K562 (cell line): ENCODE measurements around the gene MYCL. TPM values are rescaled to one million over a fixed set of nuclear protein-coding genes. Genes with fewer than 3 reads are reported as not detected.

Source experiments
- ATAC-seq: fragments of 200-7000 bp; cut with Tn5 transposase; 3 replicates; pipeline ENCODE4 v1.9.1; 2020; ENCODE audit warnings: moderate library complexity
- BruUV-seq: library from RNA; stranded (reverse); fragments of 400-500 nt; replicated peaks from 2 replicates; lab custom pipeline; 2021; lab: Mats Ljungman, UMichigan
- CTCF ChIA-PET: fragments of 300-600 bp; formaldehyde crosslinking; extraction: SDS; loops from one replicate; lab custom pipeline; 2021; ENCODE audit warnings: low intra/inter-chr PET ratio; lab: Yijun Ruan, JAX
- POLR2A ChIA-PET: fragments of 300-600, 350-650 bp; sonication (Branson Sonifier 250); formaldehyde crosslinking; extraction: SDS; loops from one replicate; lab custom pipeline; 2021; ENCODE audit warnings: antibody characterized with exemption, inconsistent platforms; lab: Yijun Ruan, JAX
- DNase-seq, 4 experiments: peaks; one replicate each; pipeline versions ENCODE4 v3.0.0 to v3.0.0-alpha.2; 2011 to 2018; ENCODE audit warnings: low spot score in 3 of 4, mixed read lengths in 3 of 4; ENCODE audit errors: extremely low read depth in 1 of 4
- FAIRE-seq: peaks from 2 replicates; lab custom pipeline; 2011; peaks lifted over from hg19 to GRCh38; lab: Jason Lieb, UNC
- H2AFZ ChIP-seq: 2 replicates; pipeline ENCODE4 v1.6.0; 2011; ENCODE audit warnings: low read depth, low read length, control low read depth, inconsistent platforms
- H3K27ac ChIP-seq: fragments of 200-600 bp; 3 replicates; pipeline ENCODE4 v1.8.0; 2011; ENCODE audit warnings: low read depth, mild to moderate bottlenecking, control low read depth, inconsistent platforms, low read length, moderate library complexity, mixed read lengths; ENCODE audit errors: extremely low read depth
- H3K27me3 ChIP-seq, 2 experiments: fragments of 300-600 bp in 1 of 2; 2 replicates in 1 of 2; 3 replicates in 1 of 2; pipeline versions ENCODE4 v1.6.0 to v1.8.0; 2011; ENCODE audit warnings: inconsistent platforms in 2 of 2, low read length in 2 of 2, mild to moderate bottlenecking in 1 of 2, mixed read lengths in 1 of 2, moderate library complexity in 1 of 2; ENCODE audit not compliant: control insufficient read depth in 2 of 2, insufficient read depth in 2 of 2
- H3K36me3 ChIP-seq: fragments of 300-600 bp; 3 replicates; pipeline ENCODE4 v1.8.0; 2011; ENCODE audit warnings: mild to moderate bottlenecking, low read length, inconsistent platforms; ENCODE audit not compliant: control insufficient read depth, insufficient read depth
- H3K4me1 ChIP-seq, 2 experiments: fragments of 200-600 bp in 1 of 2; replicated peaks in 1 of 2; 2 replicates in 1 of 2; 3 replicates in 1 of 2; pipeline versions ENCODE4 v1.5.1 to v1.8.0; 2011; ENCODE audit warnings: inconsistent platforms in 2 of 2, low read length in 2 of 2, mild to moderate bottlenecking in 1 of 2, mixed read lengths in 1 of 2, moderate library complexity in 1 of 2; ENCODE audit not compliant: control insufficient read depth in 2 of 2, insufficient read depth in 2 of 2
- H3K4me2 ChIP-seq: 2 replicates; pipeline ENCODE4 v1.6.1; 2011; ENCODE audit warnings: low read length, control low read depth, inconsistent platforms, mixed read lengths; ENCODE audit not compliant: insufficient read depth
- H3K4me3 ChIP-seq: fragments of 200-600 bp; sonication (generic), shearing (Covaris generic); 2 replicates; pipeline ENCODE4 v1.5.1; 2016; ENCODE audit warnings: control low read depth, inconsistent platforms
- H3K79me2 ChIP-seq: fragments of 200-600 bp; 3 replicates; pipeline ENCODE4 v1.8.0; 2011; ENCODE audit warnings: low read length, inconsistent platforms; ENCODE audit not compliant: control insufficient read depth, insufficient read depth
- H3K9ac ChIP-seq, 2 experiments: 2 replicates each; pipeline versions ENCODE4 v1.6.0 to v1.6.1; 2011; ENCODE audit warnings: low read depth in 2 of 2, low read length in 2 of 2, control low read depth in 1 of 2, inconsistent platforms in 1 of 2, mild to moderate bottlenecking in 1 of 2, mixed read lengths in 1 of 2; ENCODE audit not compliant: insufficient read depth in 1 of 2
- H3K9me1 ChIP-seq: one replicate; pipeline ENCODE4 v1.6.0; 2011; ENCODE audit warnings: inconsistent platforms, mild to moderate bottlenecking, low read length, moderate library complexity; ENCODE audit not compliant: control insufficient read depth, insufficient read depth
- H3K9me3 ChIP-seq: replicated peaks from 2 replicates; pipeline ENCODE4 v1.5.1; 2011; ENCODE audit warnings: low read depth, low read length, inconsistent platforms; ENCODE audit not compliant: control insufficient read depth, insufficient read depth
- H4K20me1 ChIP-seq: replicated peaks from 2 replicates; pipeline ENCODE4 v1.6.1; 2011; ENCODE audit warnings: low read length, inconsistent platforms, mixed read lengths; ENCODE audit not compliant: control insufficient read depth, insufficient read depth
- CHD4 ChIP-seq: fragments of 200-600 bp; sonication (generic); IDR thresholded peaks from 3 replicates; pipeline ENCODE4 v1.6.1; 2012; ENCODE audit warnings: low read depth, mild to moderate bottlenecking, mixed read lengths, low read length, inconsistent platforms; ENCODE audit not compliant: insufficient read depth, insufficient replicate concordance, poor library complexity, severe bottlenecking
- HNRNPL ChIP-seq: fragments of 200-400 bp; formaldehyde crosslinking; IDR thresholded peaks from 2 replicates; pipeline ENCODE4 v1.6.1; 2017; ENCODE audit warnings: low read depth, mild to moderate bottlenecking, low read length
- JUNB ChIP-seq: fragments of 450-650 bp; formaldehyde crosslinking; conservative IDR thresholded peaks from 2 replicates; pipeline ENCODE4 v1.4.0; 2020; ENCODE audit warnings: mild to moderate bottlenecking
- SPI1 ChIP-seq: IDR thresholded peaks from 2 replicates; pipeline ENCODE4 v1.6.1; 2011; ENCODE audit warnings: low read depth, low read length, control low read depth, borderline replicate concordance
- ZBTB7A ChIP-seq: IDR thresholded peaks from 2 replicates; pipeline ENCODE4 v1.6.1; 2011; ENCODE audit warnings: low read depth, mild to moderate bottlenecking, low read length, moderate library complexity, borderline replicate concordance; ENCODE audit not compliant: control insufficient read depth
- ZNF197 ChIP-seq: fragments of 200-800 bp; sonication (Bioruptor generic); IDR thresholded peaks from 2 replicates; pipeline ENCODE4 v1.6.1; 2016; ENCODE audit warnings: low read depth, missing genetic modification characterization, missing compliant biosample characterization
- ZNF239 ChIP-seq: fragments of 250-450 bp; sonication (Bioruptor Pico); IDR thresholded peaks from 2 replicates; pipeline ENCODE4 v1.4.0; 2020; ENCODE audit warnings: mild to moderate bottlenecking
- WGBS: fragments of 100-300 bp; shearing (Covaris generic); methylation state at CpG from one replicate; pipeline ENCODE4 v1.1.6; 2016; ENCODE audit warnings: low coverage, mixed read lengths; ENCODE audit not compliant: insufficient coverage; ENCODE audit errors: missing lambda C conversion rate; 5-methylcytosine and 5-hydroxymethylcytosine counted together
- in situ Hi-C: fragments of 300-500 bp; cut with MboI; formaldehyde crosslinking; loops from 4 replicates; pipeline ENCODE4 v1.15.0; 2018; ENCODE audit warnings: inconsistent platforms, mixed read lengths
- intact Hi-C: fragments of 100-400 bp; cut with micrococcal nuclease; formaldehyde crosslinking; loops from 2 replicates; pipeline ENCODE4 v1.14.2; 2022
- polyA plus RNA-seq, 8 experiments: library from polyadenylated mRNA; depleted of rRNA in 4 of 8; stranded (reverse) in 5 of 8; unstranded in 3 of 8; fragments of >200 nt; fragmentation: Nextera tagmentation in 2 of 8; fragmentation: Illumina TruSeq in 1 of 8; extraction: Ambion mirVana in 2 of 8; extraction: Trizol in 1 of 8; gene quantifications; 2 replicates each; pipeline versions ENCODE4 v1.2.1 to v1.2.3, GENCODE V29; 2011 to 2014; ENCODE audit warnings: inconsistent platforms in 1 of 8, missing spikeins in 1 of 8
- total RNA-seq, 7 experiments: library from RNA; depleted of rRNA in 6 of 7; stranded (reverse); fragments of >200 nt in 6 of 7; fragmentation: Illumina TruSeq in 2 of 7; extraction: Trizol in 2 of 7; gene quantifications; 2 replicates each; pipeline versions ENCODE4 v1.2.1 to v1.2.3, GENCODE V29; 2011 to 2021; ENCODE audit warnings: low replicate concordance in 1 of 7
- TF ChIP-seq, protein P1 (sequence below): sonication (generic); formaldehyde crosslinking; IDR thresholded peaks from 2 replicates; pipeline ENCODE4 v1.8.0; 2022; ENCODE audit warnings: mild to moderate bottlenecking, missing genetic modification reagents
- TF ChIP-seq, protein P2 (sequence below): fragments of 450-650 bp; formaldehyde crosslinking; IDR thresholded peaks from 2 replicates; pipeline ENCODE4 v1.4.0; 2020; ENCODE audit warnings: mild to moderate bottlenecking, moderate library complexity
- TF ChIP-seq, protein P3 (sequence below): sonication (generic); formaldehyde crosslinking; IDR thresholded peaks from 2 replicates; pipeline ENCODE4 v1.8.0; 2022; ENCODE audit warnings: mild to moderate bottlenecking, low read depth, missing genetic modification reagents

The MYCL gene
- total and polyA plus RNA-seq, 9 of the 15 experiments (the other 6 are each of a cell fraction or from before 2014, with no cell fraction given), result 3.5 to 22.0 (median 12.8) TPM

DNA sequence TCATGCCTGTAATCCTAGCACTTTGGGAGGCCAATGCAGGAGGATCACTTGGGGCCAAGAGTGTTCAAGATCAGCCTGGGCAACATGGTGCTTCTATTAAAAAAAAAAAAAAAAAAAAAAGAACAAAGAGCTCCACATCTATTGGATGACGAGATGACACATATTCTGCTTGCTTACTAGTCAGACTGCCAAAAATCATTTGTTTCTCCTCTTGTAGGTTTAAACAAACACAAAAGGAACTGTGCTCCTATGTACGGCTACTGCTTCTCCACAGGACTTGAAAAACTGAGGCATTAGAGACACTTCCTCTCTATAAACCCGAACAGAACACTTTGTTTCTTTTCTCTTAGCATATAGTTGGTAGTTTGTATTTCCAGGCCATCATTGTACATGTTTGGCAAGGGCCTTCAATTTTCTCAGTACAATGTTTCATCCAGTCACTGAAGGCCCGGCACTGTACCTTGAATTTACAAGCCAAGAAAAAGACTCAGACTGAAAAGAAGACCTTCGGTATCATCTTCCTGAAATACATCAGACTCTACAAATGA, 24.4 kb downstream of the MYCL start:
- Histone ChIP-seq H3K9me1 (no peaks in the 10 kb centered on the region), H3K4me2 (no peak overlapping the region), H3K79me2 (peaks cover 99% of the 10 kb centered on the region), H3K9me3 (no peaks in the 10 kb centered on the region), H2AFZ (no peak overlapping the region), H3K27me3 (no peaks in the 10 kb centered on the region), H3K9ac (no peak overlapping the region), H3K36me3 (peaks cover 78% of the 10 kb centered on the region), H3K4me1 (peaks cover 10 to 20% of the 10 kb centered on the region in 2 experiments; a peak in 4 of 5 replicates), H3K4me3 (no peak overlapping the region), H3K27ac (peak overlapping the region; percentile 2; the same call in 1 of the 3 replicates), H4K20me1 (peaks cover 8% of the 10 kb centered on the region; the same call in 1 of the 2 replicates)
- DNase-seq (no peak), FAIRE-seq (no peak), ATAC-seq (no peak)
- ChIA-PET POLR2A (interaction anchor here (0.5 to 0.7 kb wide), 2 partner anchors 8 to 314 kb away, joined by 3 read pairs; no protein-coding TSS in a partner anchor), CTCF (no interaction called here)
- no peak for TF ChIP-seq ZBTB7A
- TF ChIP-seq SPI1, result peak; percentile 30; the same call in 1 of the 2 replicates
- in situ Hi-C loops, result no loop called here
- intact Hi-C loops, result no loop called here
- no TSS peak for BruUV-seq
- 70% methylated on average over 5 of the region's 5 CpGs for WGBS

DNA sequence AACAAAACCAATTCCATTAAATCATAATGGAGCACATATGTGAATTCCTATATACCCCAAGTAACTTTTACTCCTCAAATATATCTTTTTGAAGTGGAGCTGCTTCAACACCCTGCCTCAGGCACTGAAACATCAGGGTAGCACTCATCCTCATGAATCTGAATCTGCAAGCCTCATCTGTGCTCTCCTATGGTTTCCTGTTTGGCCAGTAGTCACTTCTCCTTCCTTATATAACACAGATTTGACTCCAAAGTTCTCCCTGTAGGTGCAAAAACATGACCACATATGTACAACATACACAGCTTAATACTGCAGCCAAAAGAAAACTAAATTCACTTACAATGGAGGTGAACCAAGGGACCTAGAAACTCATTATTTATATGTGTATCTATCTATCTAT, 25.6 kb downstream of the MYCL start:
- intact Hi-C loops (no loop called here), in situ Hi-C loops (no loop called here)
- H3K79me2 ChIP-seq, result peaks cover 99% of the 10 kb centered on the region
- POLR2A ChIA-PET, result interaction anchor here (0.7 kb wide), 1 partner anchor 275 kb away, joined by 3 read pairs; no protein-coding TSS in a partner anchor
- DNase-seq, result no peak
- no TSS peak for BruUV-seq
- H3K9me3 ChIP-seq, result no peaks in the 10 kb centered on the region
- peaks cover 8% of the 10 kb centered on the region; the same call in 1 of the 2 replicates for H4K20me1 ChIP-seq
- ATAC-seq, result no peak
- no peak overlapping the region for H3K9ac ChIP-seq
- TF ChIP-seq ZNF197 (CRISPR knock-in tag) (no peak), HNRNPL (no peak), JUNB (no peak), ZNF239 (CRISPR knock-in tag) (no peak), CHD4 (no peak)
- TF ChIP-seq, protein P1, sequence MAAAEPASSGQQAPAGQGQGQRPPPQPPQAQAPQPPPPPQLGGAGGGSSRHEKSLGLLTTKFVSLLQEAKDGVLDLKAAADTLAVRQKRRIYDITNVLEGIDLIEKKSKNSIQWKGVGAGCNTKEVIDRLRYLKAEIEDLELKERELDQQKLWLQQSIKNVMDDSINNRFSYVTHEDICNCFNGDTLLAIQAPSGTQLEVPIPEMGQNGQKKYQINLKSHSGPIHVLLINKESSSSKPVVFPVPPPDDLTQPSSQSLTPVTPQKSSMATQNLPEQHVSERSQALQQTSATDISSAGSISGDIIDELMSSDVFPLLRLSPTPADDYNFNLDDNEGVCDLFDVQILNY, result no peak
- TF ChIP-seq, protein P2, sequence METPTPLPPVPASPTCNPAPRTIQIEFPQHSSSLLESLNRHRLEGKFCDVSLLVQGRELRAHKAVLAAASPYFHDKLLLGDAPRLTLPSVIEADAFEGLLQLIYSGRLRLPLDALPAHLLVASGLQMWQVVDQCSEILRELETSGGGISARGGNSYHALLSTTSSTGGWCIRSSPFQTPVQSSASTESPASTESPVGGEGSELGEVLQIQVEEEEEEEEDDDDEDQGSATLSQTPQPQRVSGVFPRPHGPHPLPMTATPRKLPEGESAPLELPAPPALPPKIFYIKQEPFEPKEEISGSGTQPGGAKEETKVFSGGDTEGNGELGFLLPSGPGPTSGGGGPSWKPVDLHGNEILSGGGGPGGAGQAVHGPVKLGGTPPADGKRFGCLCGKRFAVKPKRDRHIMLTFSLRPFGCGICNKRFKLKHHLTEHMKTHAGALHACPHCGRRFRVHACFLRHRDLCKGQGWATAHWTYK (CRISPR knock-in tag), result no peak
- TF ChIP-seq, protein P3, sequence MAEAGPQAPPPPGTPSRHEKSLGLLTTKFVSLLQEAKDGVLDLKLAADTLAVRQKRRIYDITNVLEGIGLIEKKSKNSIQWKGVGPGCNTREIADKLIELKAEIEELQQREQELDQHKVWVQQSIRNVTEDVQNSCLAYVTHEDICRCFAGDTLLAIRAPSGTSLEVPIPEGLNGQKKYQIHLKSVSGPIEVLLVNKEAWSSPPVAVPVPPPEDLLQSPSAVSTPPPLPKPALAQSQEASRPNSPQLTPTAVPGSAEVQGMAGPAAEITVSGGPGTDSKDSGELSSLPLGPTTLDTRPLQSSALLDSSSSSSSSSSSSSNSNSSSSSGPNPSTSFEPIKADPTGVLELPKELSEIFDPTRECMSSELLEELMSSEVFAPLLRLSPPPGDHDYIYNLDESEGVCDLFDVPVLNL (CRISPR knock-in tag), result no peak
- no peak overlapping the region for H2AFZ ChIP-seq
- FAIRE-seq, result no peak
- CTCF ChIA-PET, result no interaction called here
- H3K9me1 ChIP-seq, result no peaks in the 10 kb centered on the region
- no peak overlapping the region for H3K4me3 ChIP-seq
- no peaks in the 10 kb centered on the region for H3K27me3 ChIP-seq
- H3K36me3 ChIP-seq, result peaks cover 78% of the 10 kb centered on the region
- no peak overlapping the region for H3K27ac ChIP-seq
- peaks cover 10 to 13% of the 10 kb centered on the region in 2 experiments; a peak in 4 of 5 replicates for H3K4me1 ChIP-seq
- H3K4me2 ChIP-seq, result no peak overlapping the region
